HepG2 (cell line): ENCODE data around the gene CORO1C.

ENCODE experiments used
- MAFG ChIP-seq: sonication (generic); formaldehyde crosslinking; IDR thresholded peaks from 2 replicates; pipeline ENCODE4 v1.5.1; 2020; ENCODE audit warnings: mild to moderate bottlenecking, missing genetic modification reagents
- POLR2A ChIP-seq, 2 experiments: IDR thresholded peaks; 2 replicates each; pipeline ENCODE4 v1.6.1; 2011; ENCODE audit warnings: low read depth in 2 of 2, low read length in 2 of 2, mild to moderate bottlenecking in 1 of 2, moderate library complexity in 1 of 2; ENCODE audit not compliant: insufficient read depth in 1 of 2
- POLR2AphosphoS5 ChIP-seq: IDR thresholded peaks from 2 replicates; pipeline ENCODE4 v1.6.1; 2012; ENCODE audit warnings: low read depth, low read length
- SETDB1 ChIP-seq: sonication (generic); formaldehyde crosslinking; IDR thresholded peaks from 2 replicates; pipeline ENCODE4 v1.5.1; 2020; ENCODE audit warnings: missing genetic modification reagents, mild to moderate bottlenecking, borderline replicate concordance
- SMARCC2 ChIP-seq: fragments of 450-650 bp; IDR thresholded peaks from 2 replicates; pipeline ENCODE4 v1.6.1; 2017; ENCODE audit warnings: antibody characterized with exemption, mild to moderate bottlenecking
- TAF1 ChIP-seq: sonication (generic); formaldehyde crosslinking; IDR thresholded peaks from 2 replicates; pipeline ENCODE4 v1.4.0; 2020; ENCODE audit warnings: missing genetic modification reagents
- ZNF124 ChIP-seq: sonication (generic); formaldehyde crosslinking; IDR thresholded peaks from 2 replicates; pipeline ENCODE4 v1.4.0; 2020; ENCODE audit warnings: missing genetic modification reagents
- ZNF274 ChIP-seq: sonication (generic); formaldehyde crosslinking; IDR thresholded peaks from 2 replicates; pipeline ENCODE4 v1.5.1; 2020; ENCODE audit warnings: mild to moderate bottlenecking, missing genetic modification reagents
- TF ChIP-seq, protein P1 (sequence below): sonication (generic); formaldehyde crosslinking; IDR thresholded peaks from 2 replicates; pipeline ENCODE4 v1.5.0; 2020; ENCODE audit warnings: mild to moderate bottlenecking, missing genetic modification reagents, moderate library complexity
- TF ChIP-seq, protein P2 (sequence below): sonication (generic); formaldehyde crosslinking; IDR thresholded peaks from 2 replicates; pipeline ENCODE4 v1.9.0; 2022; ENCODE audit warnings: missing genetic modification reagents, mild to moderate bottlenecking, borderline replicate concordance

DNA sequence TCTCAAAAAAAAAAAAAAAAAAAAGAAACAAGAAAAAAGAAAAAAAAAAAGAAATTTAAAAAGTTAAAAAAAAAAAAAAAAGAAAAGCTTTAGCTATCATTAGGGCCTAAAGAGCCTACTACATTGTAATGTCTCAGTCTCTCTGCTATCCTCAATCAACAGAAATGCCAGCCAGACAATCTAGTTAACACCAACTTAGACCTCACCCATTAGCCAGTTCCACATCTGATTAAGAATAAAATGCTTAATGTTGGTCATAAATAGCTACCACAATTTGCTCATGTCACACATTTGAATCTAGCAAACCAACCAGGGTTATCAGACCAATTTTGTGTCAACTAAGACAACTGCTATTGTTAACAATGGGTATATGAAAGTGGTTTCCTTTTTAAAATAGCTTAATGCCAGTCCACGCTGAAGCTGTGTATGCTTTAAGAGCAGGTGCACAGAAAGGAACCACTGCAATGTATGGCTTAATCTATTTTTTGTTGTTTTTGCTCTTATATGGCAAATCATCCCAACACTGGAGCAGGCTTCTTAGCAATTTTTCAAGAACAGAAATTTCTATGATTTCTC lies 52.1 kb downstream of the CORO1C start:
- no peak for TF ChIP-seq POLR2AphosphoS5
- TF ChIP-seq MAFG: no peak
- TF ChIP-seq ZNF274 (CRISPR knock-in tag): no peak
- no peak for TF ChIP-seq SETDB1 (CRISPR knock-in tag)
- TF ChIP-seq, protein P1, sequence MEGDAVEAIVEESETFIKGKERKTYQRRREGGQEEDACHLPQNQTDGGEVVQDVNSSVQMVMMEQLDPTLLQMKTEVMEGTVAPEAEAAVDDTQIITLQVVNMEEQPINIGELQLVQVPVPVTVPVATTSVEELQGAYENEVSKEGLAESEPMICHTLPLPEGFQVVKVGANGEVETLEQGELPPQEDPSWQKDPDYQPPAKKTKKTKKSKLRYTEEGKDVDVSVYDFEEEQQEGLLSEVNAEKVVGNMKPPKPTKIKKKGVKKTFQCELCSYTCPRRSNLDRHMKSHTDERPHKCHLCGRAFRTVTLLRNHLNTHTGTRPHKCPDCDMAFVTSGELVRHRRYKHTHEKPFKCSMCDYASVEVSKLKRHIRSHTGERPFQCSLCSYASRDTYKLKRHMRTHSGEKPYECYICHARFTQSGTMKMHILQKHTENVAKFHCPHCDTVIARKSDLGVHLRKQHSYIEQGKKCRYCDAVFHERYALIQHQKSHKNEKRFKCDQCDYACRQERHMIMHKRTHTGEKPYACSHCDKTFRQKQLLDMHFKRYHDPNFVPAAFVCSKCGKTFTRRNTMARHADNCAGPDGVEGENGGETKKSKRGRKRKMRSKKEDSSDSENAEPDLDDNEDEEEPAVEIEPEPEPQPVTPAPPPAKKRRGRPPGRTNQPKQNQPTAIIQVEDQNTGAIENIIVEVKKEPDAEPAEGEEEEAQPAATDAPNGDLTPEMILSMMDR (CRISPR knock-in tag): no peak
- no peak for TF ChIP-seq TAF1 (CRISPR knock-in tag)
- no peak for TF ChIP-seq POLR2A (IDR thresholded peaks at IDR 0.05; ENCODE audit: insufficient read depth in 1 of 2, low read depth in 2 of 2, low read length in 2 of 2)
- TF ChIP-seq, protein P2, sequence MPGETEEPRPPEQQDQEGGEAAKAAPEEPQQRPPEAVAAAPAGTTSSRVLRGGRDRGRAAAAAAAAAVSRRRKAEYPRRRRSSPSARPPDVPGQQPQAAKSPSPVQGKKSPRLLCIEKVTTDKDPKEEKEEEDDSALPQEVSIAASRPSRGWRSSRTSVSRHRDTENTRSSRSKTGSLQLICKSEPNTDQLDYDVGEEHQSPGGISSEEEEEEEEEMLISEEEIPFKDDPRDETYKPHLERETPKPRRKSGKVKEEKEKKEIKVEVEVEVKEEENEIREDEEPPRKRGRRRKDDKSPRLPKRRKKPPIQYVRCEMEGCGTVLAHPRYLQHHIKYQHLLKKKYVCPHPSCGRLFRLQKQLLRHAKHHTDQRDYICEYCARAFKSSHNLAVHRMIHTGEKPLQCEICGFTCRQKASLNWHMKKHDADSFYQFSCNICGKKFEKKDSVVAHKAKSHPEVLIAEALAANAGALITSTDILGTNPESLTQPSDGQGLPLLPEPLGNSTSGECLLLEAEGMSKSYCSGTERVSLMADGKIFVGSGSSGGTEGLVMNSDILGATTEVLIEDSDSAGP (CRISPR knock-in tag): no peak
- TF ChIP-seq ZNF124: no peak
- no peak for TF ChIP-seq SMARCC2
